IMR-90 (cell line): ENCODE measurements around the gene SEC11A. TPM values are rescaled to one million over a fixed set of nuclear protein-coding genes. Genes with fewer than 3 reads are reported as not detected.

Experiments used
- ATAC-seq: fragments of 200-7000 bp; cut with Tn5 transposase; 2 replicates; pipeline ENCODE4 v1.9.1; 2020; ENCODE audit warnings: low read depth, mild to moderate bottlenecking, moderate library complexity
- BruUV-seq: library from RNA; stranded (reverse); fragments of 400-500 nt; replicated peaks from 2 replicates; lab custom pipeline; 2021; lab: Mats Ljungman, UMichigan
- CTCF ChIA-PET: fragments of 300-600 bp; formaldehyde crosslinking; extraction: SDS; loops from one replicate; lab custom pipeline; 2021; ENCODE audit warnings: antibody characterized with exemption; lab: Yijun Ruan, JAX
- POLR2A ChIA-PET: fragments of 300-600 bp; sonication (Branson Sonifier 250); formaldehyde crosslinking; loops from one replicate; lab custom pipeline; 2022; ENCODE audit warnings: antibody characterized with exemption; ENCODE audit not compliant: unreplicated experiment; lab: Charles Lee
- DNase-seq: peaks from one replicate; pipeline ENCODE4 v3.0.0; 2013
- H2AFZ ChIP-seq: replicated peaks from 2 replicates; pipeline ENCODE3; 2013; ENCODE audit warnings: low read length, mild to moderate bottlenecking; ENCODE audit not compliant: poor library complexity
- H2AK5ac ChIP-seq: 2 replicates; pipeline ENCODE4 v1.6.1; 2013; ENCODE audit warnings: low read depth, low read length, inconsistent platforms
- H2AK9ac ChIP-seq: replicated peaks from 2 replicates; pipeline ENCODE3; 2013; ENCODE audit warnings: mild to moderate bottlenecking, low read depth, low read length, moderate library complexity; ENCODE audit not compliant: poor library complexity
- H2BK120ac ChIP-seq: 2 replicates; pipeline ENCODE4 v1.6.1; 2013; ENCODE audit warnings: low read depth, low read length, inconsistent platforms
- H2BK15ac ChIP-seq: 3 replicates; pipeline ENCODE4 v1.6.1; 2013; ENCODE audit warnings: low read depth, low read length, inconsistent platforms
- H2BK20ac ChIP-seq: 2 replicates; pipeline ENCODE4 v1.6.1; 2013; ENCODE audit warnings: low read depth, mild to moderate bottlenecking, inconsistent platforms, low read length, moderate library complexity
- H2BK5ac ChIP-seq: 2 replicates; pipeline ENCODE4 v1.6.1; 2013; ENCODE audit warnings: mild to moderate bottlenecking, low read depth, low read length, inconsistent platforms; ENCODE audit not compliant: poor library complexity, severe bottlenecking
- H3K14ac ChIP-seq: replicated peaks from 2 replicates; pipeline ENCODE4 v1.6.1; 2013; ENCODE audit warnings: low read depth, low read length, inconsistent platforms
- H3K18ac ChIP-seq: 2 replicates; pipeline ENCODE4 v1.6.1; 2013; ENCODE audit warnings: low read depth, low read length, control low read depth
- H3K23ac ChIP-seq: 2 replicates; pipeline ENCODE4 v1.6.1; 2013; ENCODE audit warnings: low read depth, low read length, inconsistent platforms
- H3K27ac ChIP-seq: 2 replicates; pipeline ENCODE4 v1.5.1; 2013; ENCODE audit warnings: mild to moderate bottlenecking, control low read depth, low read length; ENCODE audit not compliant: insufficient read depth
- H3K27me3 ChIP-seq: 2 replicates; pipeline ENCODE4 v1.6.1; 2013; ENCODE audit warnings: low read length; ENCODE audit not compliant: control insufficient read depth, insufficient read depth
- H3K36me3 ChIP-seq: 2 replicates; pipeline ENCODE4 v1.6.1; 2013; ENCODE audit warnings: low read length, mixed read lengths; ENCODE audit not compliant: control insufficient read depth, insufficient read depth
- H3K4ac ChIP-seq: 2 replicates; pipeline ENCODE4 v1.6.1; 2013; ENCODE audit warnings: low read depth, low read length, inconsistent platforms
- H3K4me1 ChIP-seq: 2 replicates; pipeline ENCODE4 v1.6.1; 2013; ENCODE audit warnings: low read length, mixed read lengths; ENCODE audit not compliant: control insufficient read depth, insufficient read depth
- H3K4me2 ChIP-seq: 2 replicates; pipeline ENCODE4 v1.6.1; 2013; ENCODE audit warnings: low read depth, mild to moderate bottlenecking, control low read depth, low read length, moderate library complexity
- H3K4me3 ChIP-seq: 2 replicates; pipeline ENCODE4 v1.5.1; 2013; ENCODE audit warnings: low read depth, mild to moderate bottlenecking, control low read depth, low read length, moderate library complexity; ENCODE audit not compliant: insufficient read depth
- H3K56ac ChIP-seq: 2 replicates; pipeline ENCODE4 v1.6.1; 2013; ENCODE audit warnings: low read length, inconsistent platforms; ENCODE audit not compliant: insufficient read depth; ENCODE audit errors: extremely low read depth
- H3K79me1 ChIP-seq, 2 experiments: 2 replicates each; pipeline ENCODE4 v1.6.1; 2013; ENCODE audit warnings: low read length in 2 of 2, inconsistent platforms in 1 of 2, low read depth in 1 of 2
- H3K9ac ChIP-seq: 2 replicates; pipeline ENCODE4 v1.6.1; 2013; ENCODE audit warnings: low read depth, low read length, control low read depth
- H3K9me1 ChIP-seq: 2 replicates; pipeline ENCODE4 v1.6.1; 2013; ENCODE audit warnings: low read length, inconsistent platforms; ENCODE audit not compliant: insufficient read depth
- H3K9me3 ChIP-seq: 2 replicates; pipeline ENCODE4 v1.6.1; 2013; ENCODE audit warnings: low read length; ENCODE audit not compliant: control insufficient read depth, insufficient read depth
- H4K20me1 ChIP-seq: 2 replicates; pipeline ENCODE4 v1.6.1; 2013; ENCODE audit warnings: low read length, inconsistent platforms; ENCODE audit not compliant: insufficient read depth
- H4K5ac ChIP-seq: 2 replicates; pipeline ENCODE4 v1.6.1; 2013; ENCODE audit warnings: mild to moderate bottlenecking, low read depth, low read length, control low read depth
- H4K8ac ChIP-seq, 2 experiments: 2 replicates each; pipeline ENCODE4 v1.6.1; 2013; ENCODE audit warnings: low read depth in 2 of 2, low read length in 2 of 2, control low read depth in 1 of 2, inconsistent platforms in 1 of 2
- H4K91ac ChIP-seq: 2 replicates; pipeline ENCODE4 v1.6.1; 2013; ENCODE audit warnings: low read depth, low read length, inconsistent platforms; ENCODE audit not compliant: insufficient read depth
- BHLHE40 ChIP-seq: fragments of 150-350 bp; IDR thresholded peaks from 2 replicates; pipeline ENCODE4 v1.6.1; 2016; ENCODE audit warnings: mild to moderate bottlenecking, low read depth, low read length
- CEBPB ChIP-seq: IDR thresholded peaks from 2 replicates; pipeline ENCODE4 v1.6.1; 2012; ENCODE audit warnings: low read depth, low read length, improper control_type of control experiment
- CTCF ChIP-seq: conservative IDR thresholded peaks from 2 replicates; pipeline ENCODE4 v1.5.1; 2012; ENCODE audit warnings: mild to moderate bottlenecking, low read depth, low read length, improper control_type of control experiment
- ELK1 ChIP-seq: fragments of 150-350 bp; IDR thresholded peaks from 2 replicates; pipeline ENCODE4 v1.6.1; 2016; ENCODE audit warnings: low read depth, mild to moderate bottlenecking, low read length, moderate library complexity, borderline replicate concordance
- FOS ChIP-seq: fragments of 150-350 bp; IDR thresholded peaks from 2 replicates; pipeline ENCODE4 v1.6.1; 2016; ENCODE audit warnings: low read depth, low read length
- MAFK ChIP-seq: IDR thresholded peaks from 2 replicates; pipeline ENCODE4 v1.6.1; 2012; ENCODE audit warnings: low read depth, low read length, improper control_type of control experiment
- MAZ ChIP-seq: IDR thresholded peaks from 2 replicates; pipeline ENCODE4 v1.6.1; 2012; ENCODE audit warnings: low read depth, mild to moderate bottlenecking, low read length, improper control_type of control experiment, moderate library complexity, borderline replicate concordance
- MXI1 ChIP-seq: IDR thresholded peaks from 2 replicates; pipeline ENCODE4 v1.6.1; 2012; ENCODE audit warnings: low read depth, mild to moderate bottlenecking, low read length, moderate library complexity, borderline replicate concordance
- NFE2L2 ChIP-seq: fragments of 150-350 bp; IDR thresholded peaks from 2 replicates; pipeline ENCODE4 v1.6.1; 2016; ENCODE audit warnings: low read depth, mild to moderate bottlenecking, low read length
- POLR2A ChIP-seq: IDR thresholded peaks from 2 replicates; pipeline ENCODE4 v1.6.1; 2012; ENCODE audit warnings: mild to moderate bottlenecking, low read depth, low read length
- RAD21 ChIP-seq: IDR thresholded peaks from 2 replicates; pipeline ENCODE4 v1.6.1; 2012; ENCODE audit warnings: low read length, improper control_type of control experiment
- RCOR1 ChIP-seq: IDR thresholded peaks from 2 replicates; pipeline ENCODE4 v1.6.1; 2012; ENCODE audit warnings: mild to moderate bottlenecking, low read length, improper control_type of control experiment; ENCODE audit not compliant: insufficient replicate concordance
- RFX5 ChIP-seq: IDR thresholded peaks from 2 replicates; pipeline ENCODE4 v1.8.0; 2012; ENCODE audit warnings: low read depth, mild to moderate bottlenecking, low read length, moderate library complexity
- SMC3 ChIP-seq: fragments of 150-350 bp; IDR thresholded peaks from 2 replicates; pipeline ENCODE4 v1.6.1; 2016; ENCODE audit warnings: low read depth, mild to moderate bottlenecking, antibody characterized with exemption, low read length, moderate library complexity
- USF2 ChIP-seq: fragments of 150-350 bp; IDR thresholded peaks from 2 replicates; pipeline ENCODE4 v1.6.1; 2017; ENCODE audit warnings: mild to moderate bottlenecking, antibody characterized with exemption, low read length, low read depth
- WGBS, 2 experiments: methylation state at CpG; one replicate each; pipeline versions ENCODE4 v1.1.5 to v1.1.7; 2013; ENCODE audit warnings: missing lambda C conversion rate in 2 of 2; ENCODE audit not compliant: insufficient read length in 1 of 2; ENCODE audit errors: extremely low coverage in 2 of 2; 5-methylcytosine and 5-hydroxymethylcytosine counted together
- dilution Hi-C: fragments of 300-500 bp; cut with HindIII; formaldehyde crosslinking; loops from one replicate; pipeline ENCODE4 v1.14.3; 2018; ENCODE audit warnings: low sequenced_read_pairs; ENCODE audit not compliant: unreplicated experiment
- in situ Hi-C: fragments of 300-500 bp; cut with MboI; formaldehyde crosslinking; loops from 3 replicates; pipeline ENCODE4 v1.14.3; 2019; ENCODE audit warnings: low sequenced_read_pairs, inconsistent platforms, mixed read lengths
- intact Hi-C: fragments of 100-400 bp; cut with micrococcal nuclease; formaldehyde crosslinking; loops from 2 replicates; pipeline ENCODE4 v1.10.0; 2022
- polyA plus RNA-seq, 3 experiments: library from polyadenylated mRNA; depleted of rRNA; stranded (reverse); fragments of >200 nt; gene quantifications; 2 replicates each; pipeline ENCODE4 v1.2.3, GENCODE V29; 2012; ENCODE audit warnings: low replicate concordance in 1 of 3
- total RNA-seq: library from RNA; depleted of rRNA; stranded (reverse); fragments of >200 nt; gene quantifications from 2 replicates; pipeline ENCODE4 v1.2.3, GENCODE V29; 2012

The SEC11A gene
- total and polyA plus RNA-seq, 2 of the 4 experiments (the other 2 are of a cell fraction), result 62.4 to 108 TPM

GRCh38 chr15:84697236-84697990 is 18.5 kb downstream of the SEC11A start:
- no peak overlapping the region for H3K18ac ChIP-seq
- peaks cover 49% of the 10 kb centered on the region for H4K20me1 ChIP-seq
- no peak overlapping the region for H2AK5ac ChIP-seq
- H3K27me3 ChIP-seq, result no peaks in the 10 kb centered on the region
- no peak overlapping the region for H3K23ac ChIP-seq
- no peak overlapping the region for H3K14ac ChIP-seq
- intact Hi-C loops (loop anchor here (2.0 kb wide), 1 partner anchor 17 kb away; no protein-coding TSS in a partner anchor), in situ Hi-C loops (no loop called here), dilution Hi-C loops (no loop called here)
- ATAC-seq (no peak), DNase-seq (no peak)
- H3K4me1 ChIP-seq, result no peaks in the 10 kb centered on the region; the same call in 1 of the 2 replicates
- H3K9me1 ChIP-seq, result peaks cover 7% of the 10 kb centered on the region
- ChIA-PET CTCF (interaction anchor here (0.6 kb wide), 1 partner anchor 215 kb away, joined by 3 read pairs; no protein-coding TSS in a partner anchor), POLR2A (no interaction called here)
- H3K9ac ChIP-seq, result no peak overlapping the region
- no TSS peak for BruUV-seq
- H3K4me3 ChIP-seq, result no peak overlapping the region
- WGBS, 2 experiments, result no CpG with 5 or more reads among the region's 1 CpG
- no peak overlapping the region for H3K56ac ChIP-seq
- no peak overlapping the region for H3K27ac ChIP-seq
- no peak overlapping the region for H3K4me2 ChIP-seq
- no peaks in the 10 kb centered on the region for H3K9me3 ChIP-seq
- H3K4ac ChIP-seq, result no peak overlapping the region
- H3K79me1 ChIP-seq, result peaks cover 17 to 40% of the 10 kb centered on the region in 2 experiments; a peak in 3 of 4 replicates
- H2BK20ac ChIP-seq, result no peak overlapping the region
- no peak overlapping the region for H2AFZ ChIP-seq
- no peak overlapping the region for H2AK9ac ChIP-seq
- H3K36me3 ChIP-seq, result no peaks in the 10 kb centered on the region; the same call in 1 of the 2 replicates
- no peak overlapping the region for H4K91ac ChIP-seq
- H4K8ac ChIP-seq, result no peak overlapping the region
- no peak overlapping the region for H2BK120ac ChIP-seq
- H2BK15ac ChIP-seq, result no peak overlapping the region
- H2BK5ac ChIP-seq, result no peak overlapping the region
- no peak overlapping the region for H4K5ac ChIP-seq
- TF ChIP-seq RFX5, result no peak
- no peak for TF ChIP-seq RCOR1
- no peak for TF ChIP-seq CTCF
- TF ChIP-seq NFE2L2, result no peak
- no peak for TF ChIP-seq MAZ
- TF ChIP-seq MXI1, result no peak
- no peak for TF ChIP-seq ELK1
- TF ChIP-seq POLR2A, result no peak
- TF ChIP-seq FOS, result no peak
- no peak for TF ChIP-seq USF2
- TF ChIP-seq BHLHE40, result no peak
- TF ChIP-seq MAFK, result no peak
- no peak for TF ChIP-seq RAD21
- TF ChIP-seq CEBPB, result no peak
- TF ChIP-seq SMC3, result no peak
